ENCODE results near the gene PCDHA4.
"Not testable (repeated sequence)": the region's sequence is repeated elsewhere in the genome, so short reads cannot be mapped to it uniquely, and the experiment has no call there.

Gene PCDHA4

DNA sequence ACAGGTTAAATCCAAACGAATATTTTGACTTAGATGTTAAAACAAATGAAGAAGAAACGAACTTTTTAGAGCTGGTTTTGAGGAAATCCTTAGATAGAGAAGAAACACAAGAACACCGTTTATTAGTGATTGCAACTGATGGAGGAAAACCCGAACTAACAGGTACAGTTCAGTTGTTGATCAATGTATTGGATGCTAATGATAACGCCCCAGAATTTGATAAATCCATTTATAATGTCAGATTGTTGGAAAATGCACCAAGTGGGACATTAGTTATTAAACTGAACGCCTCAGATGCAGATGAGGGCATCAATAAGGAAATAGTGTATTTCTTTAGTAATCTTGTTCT lies 15.4 kb downstream of the PCDHA4 start:
- DNase-seq = no peak

DNA sequence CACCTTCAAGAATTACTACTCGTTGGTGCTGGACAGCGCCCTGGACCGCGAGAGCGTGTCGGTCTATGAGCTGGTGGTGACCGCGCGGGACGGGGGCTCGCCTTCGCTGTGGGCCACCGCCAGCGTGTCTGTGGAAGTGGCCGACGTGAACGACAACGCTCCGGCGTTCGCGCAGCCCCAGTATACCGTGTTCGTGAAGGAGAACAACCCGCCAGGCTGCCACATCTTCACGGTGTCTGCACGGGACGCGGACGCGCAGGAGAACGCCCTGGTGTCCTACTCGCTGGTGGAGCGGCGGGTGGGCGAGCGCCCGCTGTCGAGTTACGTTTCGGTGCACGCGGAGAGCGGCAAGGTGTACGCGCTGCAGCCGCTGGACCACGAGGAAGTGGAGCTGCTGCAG lies 16.1 kb downstream of the PCDHA4 start:
- not testable (repeated sequence) for DNase-seq

DNA sequence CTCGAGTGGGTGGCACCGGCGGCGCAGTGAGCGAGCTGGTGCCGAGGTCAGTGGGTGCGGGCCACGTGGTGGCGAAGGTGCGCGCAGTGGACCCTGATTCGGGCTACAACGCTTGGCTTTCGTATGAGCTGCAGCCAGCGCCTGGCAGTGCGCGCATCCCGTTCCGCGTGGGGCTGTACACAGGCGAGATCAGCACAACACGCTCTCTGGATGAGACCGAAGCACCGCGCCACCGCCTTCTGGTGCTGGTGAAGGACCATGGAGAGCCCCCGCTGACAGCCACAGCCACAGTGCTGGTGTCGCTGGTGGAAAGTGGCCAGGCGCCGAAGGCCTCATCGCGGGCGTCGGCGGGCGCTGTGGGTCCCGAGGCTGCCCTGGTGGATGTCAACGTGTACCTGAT lies 16.6 kb downstream of the PCDHA4 start:
- DNase-seq = no peak

- DNase-seq = no peak
These were observed 21.0 kb downstream of the PCDHA4 start, which contains the start of gene PCDHA6 for GRCh38 chr5:140827704-140828361. Gene PCDHA6, plus strand, starts transcription at chr5:140827960. Its CDS starts 132 bp downstream, at chr5:140828092.

- no peak for DNase-seq
These were observed 21.5 kb downstream of the PCDHA4 start for GRCh38 chr5:140828362-140828737.

DNA sequence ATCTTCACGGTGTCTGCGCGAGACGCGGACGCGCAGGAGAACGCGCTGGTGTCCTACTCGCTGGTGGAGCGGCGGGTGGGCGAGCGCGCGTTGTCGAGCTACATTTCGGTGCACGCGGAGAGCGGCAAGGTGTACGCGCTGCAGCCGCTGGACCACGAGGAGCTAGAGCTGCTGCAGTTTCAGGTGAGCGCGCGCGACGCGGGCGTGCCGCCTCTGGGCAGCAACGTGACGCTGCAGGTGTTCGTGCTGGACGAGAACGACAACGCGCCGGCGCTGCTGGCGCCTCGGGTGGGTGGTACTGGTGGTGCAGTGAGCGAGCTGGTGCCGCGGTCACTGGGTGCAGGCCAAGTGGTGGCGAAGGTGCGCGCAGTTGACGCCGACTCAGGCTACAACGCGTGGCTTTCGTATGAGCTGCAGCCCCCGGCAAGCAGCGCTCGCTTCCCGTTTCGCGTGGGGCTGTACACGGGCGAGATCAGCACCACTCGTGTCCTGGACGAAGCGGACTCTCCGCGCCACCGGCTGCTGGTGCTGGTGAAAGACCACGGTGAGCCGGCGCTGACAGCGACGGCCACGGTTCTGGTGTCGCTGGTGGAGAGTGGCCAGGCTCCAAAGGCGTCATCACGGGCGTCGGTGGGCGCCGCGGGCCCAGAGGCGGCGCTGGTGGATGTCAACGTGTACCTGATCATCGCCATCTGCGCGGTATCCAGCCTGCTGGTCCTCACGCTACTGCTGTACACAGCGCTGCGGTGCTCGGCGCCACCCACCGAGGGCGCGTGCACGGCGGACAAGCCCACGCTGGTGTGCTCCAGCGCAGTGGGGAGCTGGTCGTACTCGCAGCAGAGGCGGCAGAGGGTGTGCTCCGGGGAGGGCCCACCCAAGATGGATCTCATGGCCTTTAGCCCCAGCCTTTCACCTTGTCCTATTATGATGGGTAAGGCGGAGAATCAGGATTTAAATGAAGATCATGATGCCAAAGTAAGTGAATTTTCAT lies 22.9 kb downstream of the PCDHA4 start:
- DNase-seq = not testable (repeated sequence)

DNA sequence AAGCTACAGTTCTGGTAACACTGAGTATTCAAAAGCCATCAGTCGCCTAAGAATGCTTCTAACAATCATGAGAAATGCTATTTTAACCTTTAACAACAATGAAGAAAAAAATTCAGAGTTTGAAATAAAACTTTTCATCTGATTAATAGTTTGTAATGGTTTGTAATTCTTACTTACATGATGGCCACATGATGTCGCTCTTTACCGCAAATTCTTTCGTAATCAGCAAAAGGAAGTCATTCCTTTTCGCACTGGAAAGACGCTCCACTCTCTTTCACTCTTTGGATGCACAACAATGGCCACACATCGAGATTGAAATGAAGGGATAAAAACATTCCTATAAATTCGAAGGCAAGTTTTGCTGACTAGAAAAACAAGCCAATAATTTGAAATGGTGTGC lies 27.1 kb downstream of the PCDHA4 start, which contains the start of gene PCDHA7:
TSS of gene PCDHA7 (plus strand) at position 277 of the 400 bp plus-strand sequence. CDS start at position 392, 115 bp downstream.
- DNase-seq = no peak

- DNase-seq = not testable (repeated sequence)
These were observed 27.7 kb downstream of the PCDHA4 start for GRCh38 chr5:140834439-140835008.

DNA sequence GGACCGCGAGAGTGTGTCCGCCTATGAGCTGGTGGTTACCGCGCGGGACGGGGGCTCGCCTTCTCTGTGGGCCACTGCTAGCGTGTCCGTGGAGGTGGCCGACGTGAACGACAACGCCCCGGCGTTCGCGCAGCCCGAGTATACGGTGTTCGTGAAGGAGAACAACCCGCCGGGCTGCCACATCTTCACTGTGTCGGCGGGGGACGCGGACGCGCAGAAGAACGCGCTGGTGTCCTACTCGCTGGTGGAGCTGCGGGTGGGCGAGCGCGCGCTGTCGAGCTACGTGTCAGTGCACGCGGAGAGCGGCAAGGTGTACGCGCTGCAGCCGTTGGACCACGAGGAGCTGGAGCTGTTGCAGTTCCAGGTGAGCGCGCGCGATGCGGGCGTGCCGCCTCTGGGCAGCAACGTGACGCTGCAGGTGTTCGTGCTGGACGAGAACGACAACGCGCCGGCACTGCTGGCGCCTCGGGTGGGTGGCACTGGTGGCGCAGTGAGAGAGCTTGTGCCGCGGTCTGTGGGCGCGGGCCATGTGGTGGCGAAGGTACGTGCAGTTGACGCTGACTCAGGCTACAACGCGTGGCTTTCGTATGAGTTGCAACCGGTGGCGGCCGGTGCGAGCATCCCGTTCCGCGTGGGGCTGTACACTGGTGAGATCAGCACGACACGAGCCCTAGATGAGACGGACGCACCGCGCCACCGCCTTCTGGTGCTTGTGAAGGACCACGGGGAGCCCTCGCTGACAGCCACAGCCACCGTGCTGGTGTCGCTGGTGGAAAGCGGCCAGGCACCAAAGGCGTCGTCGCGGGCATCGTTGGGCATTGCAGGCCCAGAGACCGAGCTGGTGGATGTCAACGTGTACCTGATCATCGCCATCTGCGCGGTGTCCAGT lies 29.0 kb downstream of the PCDHA4 start:
- DNase-seq = no peak

- DNase-seq = peak; percentile 49
These were observed 34.4 kb downstream of the PCDHA4 start, which contains the start of gene PCDHA8 for GRCh38 chr5:140840978-140841962. Gene PCDHA8, plus strand, starts transcription at chr5:140841187. Its CDS starts 135 bp downstream, at chr5:140841322.

- no peak for DNase-seq
These were observed 36.2 kb downstream of the PCDHA4 start for GRCh38 chr5:140842798-140843733.

DNA sequence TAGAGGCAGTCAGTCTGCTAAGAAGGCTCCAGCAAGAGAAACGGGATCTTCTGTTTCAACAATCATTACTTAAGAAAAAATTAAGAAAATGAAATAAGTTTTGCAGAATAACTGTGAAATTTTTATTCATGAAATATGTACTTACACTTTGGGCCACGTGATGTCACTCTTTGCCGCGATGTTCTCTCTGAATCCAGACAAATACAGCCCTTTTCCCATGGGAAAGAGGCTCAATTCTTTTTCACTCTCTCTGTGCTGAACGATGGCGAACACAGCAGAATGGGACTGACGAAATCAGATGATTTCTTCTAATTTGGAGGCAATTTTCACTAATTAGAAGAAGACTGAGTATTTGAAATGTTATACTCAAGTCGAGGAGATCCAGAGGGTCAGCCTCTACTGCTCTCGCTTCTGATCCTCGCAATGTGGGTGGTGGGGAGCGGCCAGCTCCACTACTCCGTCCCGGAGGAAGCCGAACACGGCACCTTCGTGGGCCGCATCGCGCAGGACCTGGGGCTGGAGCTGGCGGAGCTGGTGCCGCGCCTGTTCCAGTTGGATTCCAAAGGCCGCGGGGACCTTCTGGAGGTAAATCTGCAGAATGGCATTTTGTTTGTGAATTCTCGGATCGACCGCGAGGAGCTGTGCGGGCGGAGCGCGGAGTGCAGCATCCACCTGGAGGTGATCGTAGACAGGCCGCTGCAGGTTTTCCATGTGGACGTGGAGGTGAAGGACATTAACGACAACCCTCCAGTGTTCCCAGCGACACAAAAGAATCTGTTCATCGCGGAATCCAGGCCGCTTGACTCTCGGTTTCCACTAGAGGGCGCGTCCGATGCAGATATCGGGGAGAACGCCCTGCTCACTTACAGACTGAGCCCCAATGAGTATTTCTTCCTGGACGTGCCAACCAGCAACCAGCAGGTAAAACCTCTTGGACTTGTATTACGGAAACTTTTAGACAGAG lies 41.6 kb downstream of the PCDHA4 start, which contains the start of gene PCDHA9:
TSS of gene PCDHA9 (plus strand) at position 244 of the 964 bp plus-strand sequence. CDS start at position 358, 114 bp downstream.
- DNase-seq = not testable (repeated sequence)

GRCh38 chr5:140849831-140850634 lies 43.2 kb downstream of the PCDHA4 start:
- not testable (repeated sequence) for DNase-seq

- no peak for DNase-seq
These were observed 49.2 kb downstream of the PCDHA4 start, which contains the start of gene PCDHA10 for GRCh38 chr5:140855772-140856674. Gene PCDHA10, plus strand, starts transcription at chr5:140855897. Its CDS starts 152 bp downstream, at chr5:140856049.

- no peak for DNase-seq
These were observed 50.5 kb downstream of the PCDHA4 start for GRCh38 chr5:140857177-140857986.

DNA sequence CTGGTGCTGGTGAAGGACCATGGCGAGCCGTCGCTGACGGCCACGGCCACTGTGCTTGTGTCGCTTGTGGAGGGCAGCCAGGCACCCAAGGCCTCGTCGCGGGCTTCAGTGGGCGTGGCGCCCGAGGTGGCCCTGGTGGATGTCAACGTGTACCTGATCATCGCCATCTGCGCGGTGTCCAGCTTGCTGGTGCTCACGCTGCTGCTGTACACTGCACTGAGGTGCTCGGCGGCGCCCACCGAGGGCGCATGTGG lies 51.0 kb downstream of the PCDHA4 start:
- no peak for DNase-seq

All from NCI-H2029 treated with DMSO at 0.1 percent for 48 hours (cell line).